Osteoblast (primary cell): ENCODE results near the gene SPTLC3. TPM values are rescaled to one million over a fixed set of nuclear protein-coding genes. Genes with fewer than 3 reads are reported as not detected.
A peak's percentile ranks its signal among the peaks of the same experiment; 100 is the strongest.

Experiments used
- DNase-seq: peaks from one replicate; pipeline ENCODE4 v3.0.0; 2011; ENCODE audit warnings: low spot score, mixed read lengths; ENCODE audit not compliant: insufficient read length; ENCODE audit errors: missing footprints
- H2AFZ ChIP-seq: 2 replicates; pipeline ENCODE4 v1.6.0; 2011; ENCODE audit warnings: mild to moderate bottlenecking, low read length
- H3K27ac ChIP-seq: 2 replicates; pipeline ENCODE4 v1.5.1; 2011; ENCODE audit warnings: mild to moderate bottlenecking, low read depth, low read length, moderate library complexity
- H3K27me3 ChIP-seq: 2 replicates; pipeline ENCODE4 v1.6.0; 2012; ENCODE audit warnings: mild to moderate bottlenecking, control low read depth, inconsistent platforms, low read length, moderate library complexity; ENCODE audit not compliant: insufficient read depth
- H3K36me3 ChIP-seq: 2 replicates; pipeline ENCODE4 v1.5.1; 2011; ENCODE audit warnings: mild to moderate bottlenecking, low read length, control low read depth, moderate library complexity; ENCODE audit not compliant: insufficient read depth
- H3K4me1 ChIP-seq: 2 replicates; pipeline ENCODE4 v1.5.1; 2011; ENCODE audit warnings: mild to moderate bottlenecking, low read length, control low read depth, moderate library complexity; ENCODE audit not compliant: insufficient read depth
- H3K4me2 ChIP-seq: 2 replicates; pipeline ENCODE4 v1.6.0; 2011; ENCODE audit warnings: mild to moderate bottlenecking, low read length; ENCODE audit not compliant: insufficient read depth
- H3K4me3 ChIP-seq: fragments of 200-600 bp; sonication (generic); 3 replicates; pipeline ENCODE4 v1.5.1; 2012; ENCODE audit warnings: mild to moderate bottlenecking, low read length, inconsistent platforms; ENCODE audit not compliant: insufficient read depth
- H3K79me2 ChIP-seq: 2 replicates; pipeline ENCODE4 v1.6.0; 2012; ENCODE audit warnings: mild to moderate bottlenecking, low read length, control low read depth, inconsistent platforms; ENCODE audit not compliant: insufficient read depth
- H3K9me3 ChIP-seq: 2 replicates; pipeline ENCODE4 v1.5.1; 2011; ENCODE audit warnings: low read depth, low read length, control low read depth
- H4K20me1 ChIP-seq: 2 replicates; pipeline ENCODE4 v1.6.0; 2012; ENCODE audit warnings: mild to moderate bottlenecking, low read length, control low read depth; ENCODE audit not compliant: insufficient read depth
- CTCF ChIP-seq: IDR thresholded peaks from 2 replicates; pipeline ENCODE4 v1.5.1; 2011; ENCODE audit warnings: mild to moderate bottlenecking, low read depth, low read length, moderate library complexity; ENCODE audit errors: extremely low read depth
- total RNA-seq: library from RNA; depleted of rRNA; stranded (reverse); fragments of >200 nt; gene quantifications from 2 replicates; pipeline ENCODE4 v1.2.3, GENCODE V29; 2012

Gene SPTLC3
- 14.8 and 15.9 TPM in 2 replicates for total RNA-seq

- Histone ChIP-seq H3K27ac (peak within 1 kb of the TSS; percentile 74), H3K27me3 (no peaks in the 10 kb centered on the region), H2AFZ (peak within 1 kb of the TSS; percentile 94), H3K79me2 (peaks cover 28% of the 10 kb centered on the region), H4K20me1 (no peaks in the 10 kb centered on the region), H3K4me2 (peak within 1 kb of the TSS; percentile 97), H3K4me3 (peak within 1 kb of the TSS; percentile 77), H3K36me3 (no peaks in the 10 kb centered on the region), H3K4me1 (peaks cover 26% of the 10 kb centered on the region), H3K9me3 (no peaks in the 10 kb centered on the region)
- DNase-seq: no peak
- TF ChIP-seq CTCF: no peak
Observed at GRCh38 chr20:13008761-13009681, at the start of gene SPTLC3. SPTLC3 (plus strand) TSS chr20:13008972; CDS start chr20:13009268, 296 bp downstream.

- no peaks in the 10 kb centered on the region for H3K9me3 ChIP-seq
- no peak for TF ChIP-seq CTCF
- no peak overlapping the region for H3K4me3 ChIP-seq
- H3K79me2 ChIP-seq: no peaks in the 10 kb centered on the region
- no peak overlapping the region for H3K27ac ChIP-seq
- no peak for DNase-seq
- no peak overlapping the region for H3K4me2 ChIP-seq
- no peaks in the 10 kb centered on the region for H3K27me3 ChIP-seq
- no peaks in the 10 kb centered on the region for H3K4me1 ChIP-seq
- no peaks in the 10 kb centered on the region for H3K36me3 ChIP-seq
- no peak overlapping the region for H2AFZ ChIP-seq
- H4K20me1 ChIP-seq: no peaks in the 10 kb centered on the region
Observed at GRCh38 chr20:12961725-12962124, 47.0 kb upstream of the SPTLC3 start.

GRCh38 chr20:12962895-12963294, 45.9 kb upstream of the SPTLC3 start:
- H3K27ac ChIP-seq: no peak overlapping the region
- H2AFZ ChIP-seq: no peak overlapping the region
- H4K20me1 ChIP-seq: no peaks in the 10 kb centered on the region
- no peak for DNase-seq
- H3K79me2 ChIP-seq: no peaks in the 10 kb centered on the region
- no peaks in the 10 kb centered on the region for H3K27me3 ChIP-seq
- no peaks in the 10 kb centered on the region for H3K36me3 ChIP-seq
- no peak for TF ChIP-seq CTCF
- H3K4me2 ChIP-seq: no peak overlapping the region
- no peaks in the 10 kb centered on the region for H3K4me1 ChIP-seq
- H3K9me3 ChIP-seq: no peaks in the 10 kb centered on the region
- H3K4me3 ChIP-seq: no peak overlapping the region

GRCh38 chr20:12963416-12963815, 45.4 kb upstream of the SPTLC3 start:
- no peak overlapping the region for H3K4me3 ChIP-seq
- H2AFZ ChIP-seq: no peak overlapping the region
- H3K27me3 ChIP-seq: no peaks in the 10 kb centered on the region
- H4K20me1 ChIP-seq: no peaks in the 10 kb centered on the region
- H3K27ac ChIP-seq: no peak overlapping the region
- H3K4me2 ChIP-seq: no peak overlapping the region
- H3K79me2 ChIP-seq: no peaks in the 10 kb centered on the region
- H3K9me3 ChIP-seq: no peaks in the 10 kb centered on the region
- no peaks in the 10 kb centered on the region for H3K36me3 ChIP-seq
- DNase-seq: no peak
- H3K4me1 ChIP-seq: no peaks in the 10 kb centered on the region
- TF ChIP-seq CTCF: no peak
